Measurements from ENCODE around the gene LHX2. TPM values are rescaled to one million over a fixed set of nuclear protein-coding genes. Genes with fewer than 3 reads are reported as not detected.

LHX2 gene
- total RNA-seq, 1 experiment from 2014 or later = 0.87 TPM

GRCh38 chr9:124029617-124030016, 18.0 kb downstream of the LHX2 start:
- DNase-seq = peak; percentile 70
- peaks cover 21% of the 10 kb centered on the region for H3K27me3 ChIP-seq (ENCODE audit: control insufficient read depth, insufficient read depth, low read length)
- no peak overlapping the region for H3K4me3 ChIP-seq (ENCODE audit: insufficient read depth, low read depth, low read length)
- H3K36me3 ChIP-seq (replicated peaks; ENCODE audit: control insufficient read depth, insufficient read depth, low read length) = no peaks in the 10 kb centered on the region

- no peaks in the 10 kb centered on the region for H3K36me3 ChIP-seq (replicated peaks; ENCODE audit: control insufficient read depth, insufficient read depth, low read length)
- DNase-seq = peak; percentile 49
- H3K27me3 ChIP-seq (ENCODE audit: control insufficient read depth, insufficient read depth, low read length) = peaks cover 17% of the 10 kb centered on the region
- no peak overlapping the region for H3K4me3 ChIP-seq (ENCODE audit: insufficient read depth, low read depth, low read length)
These were observed 19.4 kb downstream of the LHX2 start for GRCh38 chr9:124030969-124031451.

- no peaks in the 10 kb centered on the region for H3K36me3 ChIP-seq (replicated peaks; ENCODE audit: control insufficient read depth, insufficient read depth, low read length)
- no peak overlapping the region; the same call in 1 of the 2 replicates for H3K4me3 ChIP-seq (ENCODE audit: insufficient read depth, low read depth, low read length)
- peak; percentile 83 for DNase-seq
- peaks cover 17% of the 10 kb centered on the region for H3K27me3 ChIP-seq (ENCODE audit: control insufficient read depth, insufficient read depth, low read length)
These were observed 20.7 kb downstream of the LHX2 start for GRCh38 chr9:124032247-124032646.

GRCh38 chr9:124033348-124033747, 21.8 kb downstream of the LHX2 start:
- DNase-seq = no peak
- no peak overlapping the region for H3K4me3 ChIP-seq (ENCODE audit: insufficient read depth, low read depth, low read length)

GRCh38 chr9:124033967-124034366, 22.4 kb downstream of the LHX2 start:
- H3K27me3 ChIP-seq (ENCODE audit: control insufficient read depth, insufficient read depth, low read length) = peaks cover 18% of the 10 kb centered on the region
- DNase-seq = no peak
- no peaks in the 10 kb centered on the region for H3K36me3 ChIP-seq (replicated peaks; ENCODE audit: control insufficient read depth, insufficient read depth, low read length)
- H3K4me3 ChIP-seq (ENCODE audit: insufficient read depth, low read depth, low read length) = no peak overlapping the region

More at GRCh38 chr9:124033348-124033747, 21.8 kb downstream of the LHX2 start:
- Histone ChIP-seq H3K27me3 (ENCODE audit: control insufficient read depth, insufficient read depth, low read length) (peaks cover 17% of the 10 kb centered on the region), H3K36me3 (replicated peaks; ENCODE audit: control insufficient read depth, insufficient read depth, low read length) (no peaks in the 10 kb centered on the region)

- H3K4me3 ChIP-seq (ENCODE audit: insufficient read depth, low read depth, low read length) = no peak overlapping the region
- no peak for DNase-seq
- no peaks in the 10 kb centered on the region for H3K36me3 ChIP-seq (replicated peaks; ENCODE audit: control insufficient read depth, insufficient read depth, low read length)
- H3K27me3 ChIP-seq (ENCODE audit: control insufficient read depth, insufficient read depth, low read length) = peaks cover 29% of the 10 kb centered on the region
These were observed 23.6 kb downstream of the LHX2 start for GRCh38 chr9:124035001-124035650.

- Histone ChIP-seq H3K27me3 (ENCODE audit: control insufficient read depth, insufficient read depth, low read length) (peaks cover 37% of the 10 kb centered on the region), H3K4me3 (ENCODE audit: insufficient read depth, low read depth, low read length) (no peak overlapping the region), H3K36me3 (replicated peaks; ENCODE audit: control insufficient read depth, insufficient read depth, low read length) (no peaks in the 10 kb centered on the region)
- no peak for DNase-seq
These were observed 25.0 kb downstream of the LHX2 start for GRCh38 chr9:124036578-124036977.

GRCh38 chr9:124037790-124038189, 26.2 kb downstream of the LHX2 start:
- Histone ChIP-seq H3K4me3 (ENCODE audit: insufficient read depth, low read depth, low read length) (no peak overlapping the region), H3K27me3 (ENCODE audit: control insufficient read depth, insufficient read depth, low read length) (peaks cover 35% of the 10 kb centered on the region), H3K36me3 (replicated peaks; ENCODE audit: control insufficient read depth, insufficient read depth, low read length) (no peaks in the 10 kb centered on the region)
- peak; percentile 76 for DNase-seq

GRCh38 chr9:124038239-124038638, 26.7 kb downstream of the LHX2 start:
- no peak overlapping the region for H3K4me3 ChIP-seq (ENCODE audit: insufficient read depth, low read depth, low read length)
- no peaks in the 10 kb centered on the region for H3K36me3 ChIP-seq (replicated peaks; ENCODE audit: control insufficient read depth, insufficient read depth, low read length)
- peaks cover 34% of the 10 kb centered on the region for H3K27me3 ChIP-seq (ENCODE audit: control insufficient read depth, insufficient read depth, low read length)

GRCh38 chr9:124038790-124039633, 27.4 kb downstream of the LHX2 start:
- Histone ChIP-seq H3K27me3 (ENCODE audit: control insufficient read depth, insufficient read depth, low read length) (peaks cover 34% of the 10 kb centered on the region), H3K36me3 (replicated peaks; ENCODE audit: control insufficient read depth, insufficient read depth, low read length) (no peaks in the 10 kb centered on the region), H3K4me3 (ENCODE audit: insufficient read depth, low read depth, low read length) (no peak overlapping the region)
- DNase-seq = peak; percentile 46

More at GRCh38 chr9:124038239-124038638, 26.7 kb downstream of the LHX2 start:
- peak; percentile 37 for DNase-seq

- Histone ChIP-seq H3K4me3 (ENCODE audit: insufficient read depth, low read depth, low read length) (peak overlapping the region; percentile 42), H3K27me3 (ENCODE audit: control insufficient read depth, insufficient read depth, low read length) (peaks cover 44% of the 10 kb centered on the region), H3K36me3 (replicated peaks; ENCODE audit: control insufficient read depth, insufficient read depth, low read length) (no peaks in the 10 kb centered on the region)
- peak; percentile 42 for DNase-seq
These were observed 28.8 kb downstream of the LHX2 start for GRCh38 chr9:124040186-124040931.

GRCh38 chr9:124040935-124041816, 29.6 kb downstream of the LHX2 start:
- Histone ChIP-seq H3K4me3 (ENCODE audit: insufficient read depth, low read depth, low read length) (peak overlapping the region; percentile 42), H3K36me3 (replicated peaks; ENCODE audit: control insufficient read depth, insufficient read depth, low read length) (no peaks in the 10 kb centered on the region), H3K27me3 (ENCODE audit: control insufficient read depth, insufficient read depth, low read length) (peaks cover 52% of the 10 kb centered on the region)
- peak; percentile 97 for DNase-seq

GRCh38 chr9:124041817-124042116, 30.2 kb downstream of the LHX2 start:
- peaks cover 54% of the 10 kb centered on the region for H3K27me3 ChIP-seq (ENCODE audit: control insufficient read depth, insufficient read depth, low read length)
- H3K36me3 ChIP-seq (replicated peaks; ENCODE audit: control insufficient read depth, insufficient read depth, low read length) = no peaks in the 10 kb centered on the region
- DNase-seq = peak; percentile 53
- H3K4me3 ChIP-seq (ENCODE audit: insufficient read depth, low read depth, low read length) = no peak overlapping the region
